ENCODE results near the gene CNTNAP2.

Gene CNTNAP2

GRCh38 chr7:147170341-147171012, 1053.9 kb downstream of the CNTNAP2 start:
- DNase-seq: no peak

GRCh38 chr7:147171013-147171391, 1054.4 kb downstream of the CNTNAP2 start:
- DNase-seq: no peak

- DNase-seq: no peak
Observed at GRCh38 chr7:147173883-147174282, 1057.3 kb downstream of the CNTNAP2 start.

- DNase-seq: no peak
Observed at GRCh38 chr7:147182874-147183273, 1066.3 kb downstream of the CNTNAP2 start.

GRCh38 chr7:147183276-147183675, 1066.7 kb downstream of the CNTNAP2 start:
- DNase-seq: no peak

- DNase-seq: no peak
Observed at GRCh38 chr7:147188467-147188866, 1071.9 kb downstream of the CNTNAP2 start.

- DNase-seq: no peak
Observed at GRCh38 chr7:147193476-147193875, 1076.9 kb downstream of the CNTNAP2 start.

GRCh38 chr7:147196481-147196880, 1079.9 kb downstream of the CNTNAP2 start:
- no peak for DNase-seq

- DNase-seq: no peak
Observed at GRCh38 chr7:147197006-147197405, 1080.4 kb downstream of the CNTNAP2 start.

GRCh38 chr7:147199868-147200267, 1083.3 kb downstream of the CNTNAP2 start:
- DNase-seq: no peak

GRCh38 chr7:147207988-147208387, 1091.4 kb downstream of the CNTNAP2 start:
- no peak for DNase-seq

GRCh38 chr7:147231275-147231674, 1114.7 kb downstream of the CNTNAP2 start:
- no peak for DNase-seq

- no peak for DNase-seq
Observed at GRCh38 chr7:147235645-147236382, 1119.2 kb downstream of the CNTNAP2 start.

- DNase-seq: no peak
Observed at GRCh38 chr7:147240468-147240867, 1123.9 kb downstream of the CNTNAP2 start.

- peak; percentile 70 for DNase-seq
Observed at GRCh38 chr7:147245274-147245673, 1128.7 kb downstream of the CNTNAP2 start.

GRCh38 chr7:147249956-147250355, 1133.4 kb downstream of the CNTNAP2 start:
- DNase-seq: no peak

- DNase-seq: no peak
Observed at GRCh38 chr7:147251751-147252325, 1135.2 kb downstream of the CNTNAP2 start.

- DNase-seq: no peak
Observed at GRCh38 chr7:147261693-147262092, 1145.1 kb downstream of the CNTNAP2 start.

GRCh38 chr7:147265528-147265927, 1148.9 kb downstream of the CNTNAP2 start:
- DNase-seq: no peak

- no peak for DNase-seq
Observed at GRCh38 chr7:147276106-147276505, 1159.5 kb downstream of the CNTNAP2 start.

- no peak for DNase-seq
Observed at GRCh38 chr7:147276783-147277370, 1160.3 kb downstream of the CNTNAP2 start.

- DNase-seq: no peak
Observed at GRCh38 chr7:147279514-147279913, 1162.9 kb downstream of the CNTNAP2 start.

- no peak for DNase-seq
Observed at GRCh38 chr7:147279964-147280374, 1163.4 kb downstream of the CNTNAP2 start.

GRCh38 chr7:147282204-147282603, 1165.6 kb downstream of the CNTNAP2 start:
- no peak for DNase-seq

Measured in islet precursor cell (in vitro differentiated cells).